ENCODE data around the gene IKBIP.

Gene IKBIP, protein sequence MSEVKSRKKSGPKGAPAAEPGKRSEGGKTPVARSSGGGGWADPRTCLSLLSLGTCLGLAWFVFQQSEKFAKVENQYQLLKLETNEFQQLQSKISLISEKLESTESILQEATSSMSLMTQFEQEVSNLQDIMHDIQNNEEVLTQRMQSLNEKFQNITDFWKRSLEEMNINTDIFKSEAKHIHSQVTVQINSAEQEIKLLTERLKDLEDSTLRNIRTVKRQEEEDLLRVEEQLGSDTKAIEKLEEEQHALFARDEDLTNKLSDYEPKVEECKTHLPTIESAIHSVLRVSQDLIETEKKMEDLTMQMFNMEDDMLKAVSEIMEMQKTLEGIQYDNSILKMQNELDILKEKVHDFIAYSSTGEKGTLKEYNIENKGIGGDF

GRCh38 chr12:98644712-98645571, at the start of gene IKBIP, which contains the start of gene APAF1:
Gene IKBIP, minus strand, starts transcription at chr12:98644788. Its CDS starts 87 bp downstream, at chr12:98644701.
Gene APAF1, plus strand, starts transcription at chr12:98645290. Its CDS starts 3,070 bp downstream, at chr12:98648360.
- peak; percentile 97 for DNase-seq
- peaks cover 6 to 12% of the 10 kb centered on the region in 2 donors for H3K4me1 Mint-ChIP-seq
- ATAC-seq (replicated peaks), result peak; percentile 86 to 92
- no peaks in the 10 kb centered on the region for H3K9me3 Mint-ChIP-seq
- H3K36me3 Mint-ChIP-seq, result peaks cover 7 to 11% of the 10 kb centered on the region in 2 donors
- H3K27me3 Mint-ChIP-seq, result no peaks in the 10 kb centered on the region
- peak within 1 kb of the TSS; percentile 99 to 100 for H3K4me3 Mint-ChIP-seq
- peak within 1 kb of the TSS; percentile 98 for H3K27ac Mint-ChIP-seq

GRCh38 chr12:98691351-98691750, 46.8 kb upstream of the IKBIP start:
- H3K4me1 Mint-ChIP-seq, result peaks cover 2 to 14% of the 10 kb centered on the region in 2 donors
- no peak overlapping the region for H3K27ac Mint-ChIP-seq
- peaks cover 41 to 52% of the 10 kb centered on the region in 2 donors for H3K36me3 Mint-ChIP-seq
- DNase-seq, result no peak
- no peaks in the 10 kb centered on the region for H3K27me3 Mint-ChIP-seq
- ATAC-seq (replicated peaks), result no peak
- H3K9me3 Mint-ChIP-seq, result no peaks in the 10 kb centered on the region
- no peak overlapping the region for H3K4me3 Mint-ChIP-seq

DNA sequence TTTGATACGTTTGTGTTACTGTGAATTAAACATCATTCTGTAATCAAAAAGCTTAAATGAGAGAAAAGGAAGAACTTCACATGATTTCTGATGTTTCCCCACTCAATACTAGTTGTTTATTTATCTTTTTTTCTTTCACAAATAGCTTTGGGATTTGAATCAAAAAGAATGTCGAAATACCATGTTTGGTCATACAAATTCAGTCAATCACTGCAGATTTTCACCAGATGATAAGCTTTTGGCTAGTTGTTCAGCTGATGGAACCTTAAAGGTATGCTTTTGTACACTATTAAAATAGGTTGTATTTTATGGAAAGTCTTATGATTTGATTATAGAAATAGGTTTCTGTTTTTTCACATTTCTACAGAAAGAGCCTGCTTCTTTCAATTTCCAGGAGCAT, 42.0 kb upstream of the IKBIP start:
- Mint-ChIP-seq H3K27me3 (no peaks in the 10 kb centered on the region), H3K36me3 (peaks cover 18 to 35% of the 10 kb centered on the region in 2 donors), H3K4me1 (peaks cover under 1 to 7% of the 10 kb centered on the region in 2 donors), H3K4me3 (no peak overlapping the region), H3K9me3 (no peaks in the 10 kb centered on the region), H3K27ac (no peak overlapping the region)
- ATAC-seq (replicated peaks) (no peak), DNase-seq (no peak)

DNA sequence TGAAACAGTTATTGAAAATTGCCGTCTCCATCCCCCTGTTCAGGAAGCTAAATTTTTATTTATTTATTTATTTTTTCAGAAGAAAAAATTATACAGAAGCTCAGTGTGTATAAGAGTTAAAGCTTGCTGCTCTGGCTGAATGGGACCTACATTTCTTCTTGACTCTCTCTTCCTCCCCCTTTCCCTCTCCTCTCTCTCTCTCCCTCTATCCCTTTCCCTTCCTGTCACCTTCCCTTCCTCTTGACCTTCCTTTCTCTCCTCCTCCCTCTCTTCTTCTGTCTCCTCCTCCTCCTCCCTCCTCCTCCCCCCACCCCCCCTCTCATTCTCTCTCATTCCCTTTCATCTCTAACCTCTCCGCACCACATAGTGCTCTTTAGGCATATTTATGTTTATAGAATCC, 39.6 kb upstream of the IKBIP start:
- ATAC-seq (replicated peaks) (no peak), DNase-seq (no peak)
- Mint-ChIP-seq H3K27ac (no peak overlapping the region), H3K4me1 (no peaks in the 10 kb centered on the region), H3K9me3 (no peaks in the 10 kb centered on the region), H3K36me3 (peaks cover 10 to 22% of the 10 kb centered on the region in 2 donors), H3K4me3 (no peak overlapping the region), H3K27me3 (no peaks in the 10 kb centered on the region)

- ATAC-seq (replicated peaks) (no peak), DNase-seq (no peak)
- Mint-ChIP-seq H3K4me1 (no peaks in the 10 kb centered on the region), H3K36me3 (peaks cover 6 to 18% of the 10 kb centered on the region in 2 donors), H3K9me3 (no peaks in the 10 kb centered on the region), H3K4me3 (no peak overlapping the region), H3K27ac (no peak overlapping the region), H3K27me3 (no peaks in the 10 kb centered on the region)
These were observed 35.0 kb upstream of the IKBIP start for GRCh38 chr12:98679611-98680005.

GRCh38 chr12:98678946-98679610, 34.5 kb upstream of the IKBIP start:
- Mint-ChIP-seq H3K4me1 (no peaks in the 10 kb centered on the region), H3K9me3 (no peaks in the 10 kb centered on the region), H3K27me3 (no peaks in the 10 kb centered on the region), H3K27ac (no peak overlapping the region), H3K36me3 (peaks cover 7 to 16% of the 10 kb centered on the region in 2 donors), H3K4me3 (no peak overlapping the region)
- DNase-seq, result no peak
- no peak for ATAC-seq (replicated peaks)

DNA sequence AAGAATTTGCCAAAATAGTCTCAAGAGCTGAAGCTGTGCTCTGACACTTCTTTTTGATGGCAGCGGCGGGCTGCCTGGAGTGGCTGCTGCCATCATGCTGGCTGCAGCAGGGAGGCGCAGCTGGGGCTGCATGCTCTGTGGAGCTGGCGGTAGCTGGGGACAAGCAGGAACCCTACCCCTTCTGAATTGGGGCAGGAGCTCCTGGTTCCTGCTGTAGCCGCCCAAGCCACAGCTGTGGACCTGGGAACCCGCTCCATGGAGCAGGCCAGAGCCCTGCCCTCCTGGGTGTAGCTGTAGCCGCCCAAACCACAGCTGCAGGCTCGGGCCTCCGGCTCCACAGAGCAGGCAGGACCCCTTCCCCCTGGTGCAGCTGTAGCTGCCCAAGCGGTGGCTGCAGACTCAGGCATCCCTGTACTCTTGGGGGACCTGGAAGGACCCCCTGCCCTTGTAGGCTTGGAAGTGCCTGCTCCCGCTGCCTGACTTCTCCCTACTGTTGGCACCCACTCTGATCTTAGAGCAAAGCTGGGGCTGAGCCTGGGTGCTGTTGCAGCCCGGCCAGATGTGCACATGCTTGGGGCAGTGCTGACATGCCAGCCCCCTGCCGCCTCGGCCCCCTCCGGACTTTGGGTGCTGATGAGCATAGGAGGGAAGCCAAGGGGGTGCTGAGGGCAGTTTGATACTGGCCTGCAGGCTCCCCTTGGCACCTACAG, 33.8 kb upstream of the IKBIP start:
- ATAC-seq (replicated peaks), result no peak
- Mint-ChIP-seq H3K27me3 (no peaks in the 10 kb centered on the region), H3K27ac (no peak overlapping the region), H3K36me3 (peaks cover 6 to 13% of the 10 kb centered on the region in 2 donors), H3K4me3 (no peak overlapping the region), H3K9me3 (no peaks in the 10 kb centered on the region), H3K4me1 (no peaks in the 10 kb centered on the region)
- no peak for DNase-seq

DNA sequence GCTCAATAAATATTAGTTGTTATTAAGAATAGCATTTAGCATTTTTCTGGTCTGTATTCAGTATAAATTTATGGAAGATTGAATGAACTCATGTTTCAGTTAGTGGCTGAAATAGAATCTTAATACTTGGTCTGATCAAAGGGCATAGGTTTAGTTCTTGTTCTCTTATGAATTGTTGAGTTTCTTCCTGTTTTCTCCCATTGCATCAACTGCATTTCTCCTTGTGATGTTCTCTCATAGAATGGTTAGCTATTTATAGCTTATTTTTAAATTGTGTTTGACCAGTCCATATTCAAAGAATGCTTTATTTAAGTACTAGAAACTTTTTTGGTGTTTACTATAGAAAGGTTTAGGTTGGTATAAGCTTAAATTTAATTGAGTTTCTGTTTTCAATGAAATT, 30.3 kb upstream of the IKBIP start:
- Mint-ChIP-seq H3K36me3 (peaks cover 8 to 19% of the 10 kb centered on the region in 2 donors), H3K9me3 (no peaks in the 10 kb centered on the region), H3K27me3 (no peaks in the 10 kb centered on the region), H3K4me3 (no peak overlapping the region), H3K4me1 (peaks cover 0 to 2% of the 10 kb centered on the region in 2 donors), H3K27ac (no peak overlapping the region)
- ATAC-seq (replicated peaks) (no peak), DNase-seq (no peak)

DNA sequence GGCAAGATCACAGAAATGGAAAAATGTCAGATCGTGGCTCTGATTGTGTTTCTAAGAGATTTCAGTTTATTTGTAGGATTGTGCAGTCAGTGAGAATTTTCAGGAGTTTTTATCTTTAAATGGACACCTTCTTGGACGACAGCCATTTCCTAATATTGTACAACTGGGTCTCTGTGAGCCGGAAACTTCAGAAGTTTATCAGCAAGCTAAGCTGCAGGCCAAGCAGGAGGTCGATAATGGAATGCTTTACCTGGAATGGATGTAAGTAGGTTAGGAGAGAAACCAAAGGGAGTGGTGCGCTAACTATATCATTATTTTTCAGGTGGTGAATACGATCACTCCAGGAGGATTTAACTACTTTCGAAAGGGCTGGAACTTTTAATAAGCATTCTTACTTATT, 26.9 kb upstream of the IKBIP start:
- DNase-seq (no peak), ATAC-seq (replicated peaks) (no peak)
- Mint-ChIP-seq H3K27me3 (no peaks in the 10 kb centered on the region), H3K4me1 (peaks cover 0 to 4% of the 10 kb centered on the region in 2 donors), H3K4me3 (no peak overlapping the region), H3K27ac (no peak overlapping the region), H3K9me3 (no peaks in the 10 kb centered on the region), H3K36me3 (peaks cover 22 to 33% of the 10 kb centered on the region in 2 donors)

GRCh38 chr12:98669751-98670150, 25.2 kb upstream of the IKBIP start:
- ATAC-seq (replicated peaks) (no peak), DNase-seq (no peak)
- H3K36me3 Mint-ChIP-seq, result peaks cover 24 to 39% of the 10 kb centered on the region in 2 donors
- H3K27me3 Mint-ChIP-seq, result no peaks in the 10 kb centered on the region
- no peak overlapping the region for H3K4me3 Mint-ChIP-seq
- H3K9me3 Mint-ChIP-seq, result no peaks in the 10 kb centered on the region
- H3K27ac Mint-ChIP-seq, result no peak overlapping the region
- peaks cover 0 to 4% of the 10 kb centered on the region in 2 donors for H3K4me1 Mint-ChIP-seq

GRCh38 chr12:98660521-98660920, 15.9 kb upstream of the IKBIP start:
- ATAC-seq (replicated peaks), result no peak
- H3K4me3 Mint-ChIP-seq, result no peak overlapping the region
- peaks cover 11 to 20% of the 10 kb centered on the region in 2 donors for H3K36me3 Mint-ChIP-seq
- no peak for DNase-seq
- no peaks in the 10 kb centered on the region for H3K9me3 Mint-ChIP-seq
- H3K4me1 Mint-ChIP-seq, result peaks cover 6 to 10% of the 10 kb centered on the region in 2 donors
- no peak overlapping the region for H3K27ac Mint-ChIP-seq
- no peaks in the 10 kb centered on the region for H3K27me3 Mint-ChIP-seq

DNA sequence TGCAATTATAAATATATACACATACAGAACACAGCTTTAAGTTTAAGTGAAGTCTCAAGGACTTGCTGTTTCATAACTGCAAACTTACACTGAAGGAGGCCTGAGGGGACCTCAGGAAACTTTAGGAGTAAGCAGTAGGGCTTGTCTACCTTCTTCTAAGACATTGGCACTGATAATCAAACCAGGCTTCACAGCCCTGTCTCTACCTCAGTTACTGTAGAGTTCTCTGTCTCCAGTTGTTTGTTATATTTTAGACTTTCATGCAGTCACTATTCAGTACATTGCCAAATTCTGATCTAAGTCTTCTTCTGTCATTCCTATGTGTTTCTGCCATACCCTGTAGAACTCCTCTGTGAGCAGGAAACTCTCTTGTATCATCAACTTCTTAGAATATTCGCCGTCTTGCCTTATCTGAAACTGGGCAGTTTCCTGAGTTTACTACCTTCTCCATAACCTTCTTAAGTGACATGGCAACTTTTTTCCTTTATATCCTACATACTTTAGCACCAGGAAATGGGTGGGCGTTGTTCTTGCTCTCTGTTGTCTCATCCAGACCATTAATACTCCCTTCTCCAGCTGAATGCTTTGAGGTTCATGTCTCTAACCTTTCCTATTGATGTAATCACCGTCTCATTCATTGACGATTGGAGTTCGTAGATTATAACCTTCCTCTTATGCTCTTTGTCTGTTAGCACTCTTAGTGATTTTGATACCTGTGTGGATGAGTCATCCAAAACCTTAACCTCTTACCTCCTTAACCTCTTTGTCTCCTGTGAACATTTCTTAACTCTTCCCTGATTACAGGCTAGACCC, 11.9 kb upstream of the IKBIP start:
- H3K4me3 Mint-ChIP-seq, result no peak overlapping the region
- H3K27me3 Mint-ChIP-seq, result no peaks in the 10 kb centered on the region
- H3K27ac Mint-ChIP-seq, result no peak overlapping the region
- H3K9me3 Mint-ChIP-seq, result no peaks in the 10 kb centered on the region
- peaks cover 7 to 13% of the 10 kb centered on the region in 2 donors for H3K36me3 Mint-ChIP-seq
- peaks cover 6 to 10% of the 10 kb centered on the region in 2 donors for H3K4me1 Mint-ChIP-seq
- DNase-seq (no peak), ATAC-seq (replicated peaks) (peak; percentile 46 to 73)

- Mint-ChIP-seq H3K27ac (no peak overlapping the region), H3K4me3 (no peak overlapping the region), H3K4me1 (peaks cover 6 to 10% of the 10 kb centered on the region in 2 donors), H3K9me3 (no peaks in the 10 kb centered on the region), H3K27me3 (no peaks in the 10 kb centered on the region), H3K36me3 (peaks cover 10 to 18% of the 10 kb centered on the region in 2 donors)
- DNase-seq (no peak), ATAC-seq (replicated peaks) (peak in 1 of 2 donors; percentile 53)
These were observed 9.4 kb upstream of the IKBIP start for GRCh38 chr12:98653866-98654493.

All from stimulated activated naive B cell treated with anti-CD40 and anti-IgM and Interleukin-4, amounts not matched to agents 10 μg/mL and 1 μg/mL and 100 μg/mL, for 72 hours (primary cell).